ENCODE data around the gene SMIM13. TPM values are rescaled to one million over a fixed set of nuclear protein-coding genes. Genes with fewer than 3 reads are reported as not detected.

Gene SMIM13
- total RNA-seq, 2 experiments from 2014 or later = 13.9 to 19.0 TPM

- no peak overlapping the region for H2AFZ ChIP-seq (ENCODE audit: low read length)
- no peaks in the 10 kb centered on the region for H4K20me1 ChIP-seq (ENCODE audit: insufficient read depth, low read length)
- intact Hi-C loops (cut with micrococcal nuclease; ENCODE audit: unreplicated experiment) = no loop called here
- H3K79me2 ChIP-seq (ENCODE audit: insufficient read depth, low read depth, low read length) = no peaks in the 10 kb centered on the region
- ChIA-PET CTCF (ENCODE audit: unreplicated experiment) (no interaction called here), POLR2A (no interaction called here)
- H3K9me3 ChIP-seq (ENCODE audit: low read length) = no peaks in the 10 kb centered on the region
- no peaks in the 10 kb centered on the region for H3K9me2 ChIP-seq (ENCODE audit: insufficient read depth, low read length)
- no peak overlapping the region for H3K4me3 ChIP-seq (ENCODE audit: low read depth, low read length, poor library complexity, severe bottlenecking)
- DNase-seq (ENCODE audit: low spot score) = no peak
- BruUV-seq (replicated peaks) = no TSS peak
- no peak overlapping the region for H3K27ac ChIP-seq (ENCODE audit: low read depth, low read length, poor library complexity, severe bottlenecking)
- H3K4me1 ChIP-seq (ENCODE audit: insufficient read depth, low read length, poor library complexity, severe bottlenecking) = no peaks in the 10 kb centered on the region
- no peak for TF ChIP-seq EZH2phosphoT487 (IDR thresholded peaks at IDR 0.05; ENCODE audit: borderline replicate concordance, low read depth, low read length)
- TF ChIP-seq, protein P1, sequence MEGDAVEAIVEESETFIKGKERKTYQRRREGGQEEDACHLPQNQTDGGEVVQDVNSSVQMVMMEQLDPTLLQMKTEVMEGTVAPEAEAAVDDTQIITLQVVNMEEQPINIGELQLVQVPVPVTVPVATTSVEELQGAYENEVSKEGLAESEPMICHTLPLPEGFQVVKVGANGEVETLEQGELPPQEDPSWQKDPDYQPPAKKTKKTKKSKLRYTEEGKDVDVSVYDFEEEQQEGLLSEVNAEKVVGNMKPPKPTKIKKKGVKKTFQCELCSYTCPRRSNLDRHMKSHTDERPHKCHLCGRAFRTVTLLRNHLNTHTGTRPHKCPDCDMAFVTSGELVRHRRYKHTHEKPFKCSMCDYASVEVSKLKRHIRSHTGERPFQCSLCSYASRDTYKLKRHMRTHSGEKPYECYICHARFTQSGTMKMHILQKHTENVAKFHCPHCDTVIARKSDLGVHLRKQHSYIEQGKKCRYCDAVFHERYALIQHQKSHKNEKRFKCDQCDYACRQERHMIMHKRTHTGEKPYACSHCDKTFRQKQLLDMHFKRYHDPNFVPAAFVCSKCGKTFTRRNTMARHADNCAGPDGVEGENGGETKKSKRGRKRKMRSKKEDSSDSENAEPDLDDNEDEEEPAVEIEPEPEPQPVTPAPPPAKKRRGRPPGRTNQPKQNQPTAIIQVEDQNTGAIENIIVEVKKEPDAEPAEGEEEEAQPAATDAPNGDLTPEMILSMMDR (conservative IDR thresholded peaks at IDR 0.05; ENCODE audit: low read length) = no peak
- no peak overlapping the region for H3K4me2 ChIP-seq (ENCODE audit: low read length)
- H3K36me3 ChIP-seq (ENCODE audit: insufficient read depth, low read length) = no peaks in the 10 kb centered on the region
Measured at GRCh38 chr6:11044712-11045167, 48.9 kb upstream of the SMIM13 start.

DNA sequence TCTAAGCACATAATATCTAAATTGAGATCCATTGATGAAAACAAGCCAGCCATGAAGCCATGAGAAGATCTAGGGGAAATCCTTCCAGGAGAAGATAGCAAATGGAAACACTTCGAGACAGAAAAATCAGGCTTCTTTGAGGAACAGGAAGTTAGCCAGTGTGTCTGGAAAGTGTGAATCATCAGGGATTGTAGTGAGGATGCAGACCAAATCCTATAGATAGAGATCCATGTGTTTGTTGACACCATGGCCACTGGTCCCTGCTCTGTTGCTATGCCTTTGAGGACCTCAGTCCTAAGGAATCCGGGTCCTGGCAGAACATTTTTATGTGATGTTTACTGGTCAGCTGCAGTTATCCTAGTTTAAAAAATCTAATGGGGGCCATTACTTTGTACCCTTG lies 42.9 kb upstream of the SMIM13 start:
- Histone ChIP-seq H3K79me2 (ENCODE audit: insufficient read depth, low read depth, low read length) (no peaks in the 10 kb centered on the region), H3K27ac (ENCODE audit: low read depth, low read length, poor library complexity, severe bottlenecking) (no peak overlapping the region), H3K4me1 (ENCODE audit: insufficient read depth, low read length, poor library complexity, severe bottlenecking) (no peaks in the 10 kb centered on the region), H3K4me2 (ENCODE audit: low read length) (no peak overlapping the region), H3K4me3 (ENCODE audit: low read depth, low read length, poor library complexity, severe bottlenecking) (no peak overlapping the region), H3K9me3 (ENCODE audit: low read length) (no peaks in the 10 kb centered on the region), H2AFZ (ENCODE audit: low read length) (no peak overlapping the region), H3K36me3 (ENCODE audit: insufficient read depth, low read length) (no peaks in the 10 kb centered on the region), H3K9me2 (ENCODE audit: insufficient read depth, low read length) (no peaks in the 10 kb centered on the region), H4K20me1 (ENCODE audit: insufficient read depth, low read length) (no peaks in the 10 kb centered on the region)
- POLR2A ChIA-PET = interaction anchor here (0.6 kb wide), 1 partner anchor 11 kb away, joined by 3 read pairs; no protein-coding TSS in a partner anchor
- intact Hi-C loops (cut with micrococcal nuclease; ENCODE audit: unreplicated experiment) = no loop called here
- CTCF ChIA-PET (ENCODE audit: unreplicated experiment) = no interaction called here
- DNase-seq (ENCODE audit: low spot score) = no peak
- no peak for TF ChIP-seq EZH2phosphoT487 (IDR thresholded peaks at IDR 0.05; ENCODE audit: borderline replicate concordance, low read depth, low read length)
- TF ChIP-seq, protein P1 (conservative IDR thresholded peaks at IDR 0.05; ENCODE audit: low read length) = no peak
- no TSS peak for BruUV-seq (replicated peaks)

- H3K4me2 ChIP-seq (ENCODE audit: low read length) = no peak overlapping the region
- no TSS peak for BruUV-seq (replicated peaks)
- no peaks in the 10 kb centered on the region for H3K9me2 ChIP-seq (ENCODE audit: insufficient read depth, low read length)
- H3K4me1 ChIP-seq (ENCODE audit: insufficient read depth, low read length, poor library complexity, severe bottlenecking) = no peaks in the 10 kb centered on the region
- H3K36me3 ChIP-seq (ENCODE audit: insufficient read depth, low read length) = no peaks in the 10 kb centered on the region
- no peaks in the 10 kb centered on the region for H4K20me1 ChIP-seq (ENCODE audit: insufficient read depth, low read length)
- ChIA-PET CTCF (ENCODE audit: unreplicated experiment) (no interaction called here), POLR2A (interaction anchor here (0.8 to 1.6 kb wide), 4 partner anchors 10 to 27 kb away, joined by 3 to 6 read pairs (median 4); no protein-coding TSS in a partner anchor)
- no peak for DNase-seq (ENCODE audit: low spot score)
- H2AFZ ChIP-seq (ENCODE audit: low read length) = no peak overlapping the region
- intact Hi-C loops (cut with micrococcal nuclease; ENCODE audit: unreplicated experiment) = no loop called here
- H3K79me2 ChIP-seq (ENCODE audit: insufficient read depth, low read depth, low read length) = no peaks in the 10 kb centered on the region
- TF ChIP-seq, protein P1 (conservative IDR thresholded peaks at IDR 0.05; ENCODE audit: low read length) = no peak
- TF ChIP-seq EZH2phosphoT487 (IDR thresholded peaks at IDR 0.05; ENCODE audit: borderline replicate concordance, low read depth, low read length) = no peak
- H3K27ac ChIP-seq (ENCODE audit: low read depth, low read length, poor library complexity, severe bottlenecking) = no peak overlapping the region
- no peak overlapping the region for H3K4me3 ChIP-seq (ENCODE audit: low read depth, low read length, poor library complexity, severe bottlenecking)
- H3K9me3 ChIP-seq (ENCODE audit: low read length) = no peaks in the 10 kb centered on the region
Measured at GRCh38 chr6:11053307-11053706, 40.3 kb upstream of the SMIM13 start.

All from OCI-LY7 (cell line).